HT-29 (cell line): Measurements from ENCODE around the gene CAMTA1. TPM values are rescaled to one million over a fixed set of nuclear protein-coding genes. Genes with fewer than 3 reads are reported as not detected.

Experiments
- DNase-seq: peaks from one replicate; pipeline ENCODE4 v3.0.0-alpha.2; 2015; ENCODE audit warnings: low spot score
- total RNA-seq: library from RNA; depleted of rRNA; stranded (reverse); fragments of >200 nt; shearing (Covaris generic); gene quantifications from 2 replicates; pipeline ENCODE4 v1.2.3, GENCODE V29; 2014

CAMTA1 gene
- total RNA-seq, 1 experiment from 2014 or later: 62.2 TPM

DNA sequence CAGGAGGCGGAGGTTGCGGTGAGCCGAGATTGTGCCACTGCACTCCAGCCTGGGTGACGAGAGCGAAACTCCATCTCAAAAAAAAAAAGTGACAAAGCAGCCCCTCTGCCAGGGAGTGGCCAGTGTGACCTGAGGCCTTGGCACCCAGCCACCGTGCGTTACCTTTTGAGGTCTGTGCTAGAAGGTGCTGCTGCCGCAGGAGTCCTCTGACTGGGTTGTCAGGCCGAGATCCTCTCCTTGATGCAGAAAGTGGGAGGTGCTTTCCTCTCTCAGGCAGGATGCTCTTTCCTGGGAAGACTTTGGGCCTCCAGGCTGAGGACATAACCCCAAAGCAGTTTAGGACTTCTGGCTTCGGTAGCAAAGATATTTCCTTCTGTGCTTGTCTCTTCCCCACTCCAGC, 705.3 kb downstream of the CAMTA1 start:
- DNase-seq: peak; percentile 70

DNA sequence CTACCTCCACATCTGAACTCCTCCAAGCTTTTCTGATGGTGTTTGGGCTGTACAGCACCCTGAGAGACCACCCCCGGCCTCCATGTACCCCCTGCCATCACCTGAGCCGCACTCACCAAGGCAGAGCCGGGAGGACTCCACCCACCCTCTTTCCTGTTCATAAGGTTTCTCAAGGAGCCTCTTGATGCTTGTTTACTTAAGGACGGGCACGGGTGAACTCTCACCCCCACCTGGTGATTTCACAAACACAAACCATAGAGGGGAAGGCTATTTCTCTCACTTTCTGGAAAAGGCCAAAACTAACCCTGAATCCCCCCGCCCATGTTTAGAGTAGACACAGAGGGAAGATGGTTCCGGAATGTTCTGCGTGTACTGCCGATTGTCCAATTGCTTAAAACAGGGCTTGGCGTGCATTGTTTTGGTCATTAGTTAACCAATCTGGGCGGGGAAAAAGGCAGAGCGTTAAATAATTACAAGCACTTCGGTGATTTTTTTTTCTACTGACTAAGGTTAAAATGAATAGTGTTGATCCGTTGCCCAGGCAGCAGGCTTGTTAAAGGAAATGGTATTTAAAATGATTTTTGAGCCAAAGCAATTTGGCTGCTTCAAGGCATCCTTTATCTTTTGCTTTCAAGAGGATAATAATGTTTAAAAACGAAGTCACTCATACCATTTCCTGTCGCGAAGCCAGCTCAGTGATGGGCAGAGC, 706.0 kb downstream of the CAMTA1 start:
- DNase-seq: peak; percentile 88

DNA sequence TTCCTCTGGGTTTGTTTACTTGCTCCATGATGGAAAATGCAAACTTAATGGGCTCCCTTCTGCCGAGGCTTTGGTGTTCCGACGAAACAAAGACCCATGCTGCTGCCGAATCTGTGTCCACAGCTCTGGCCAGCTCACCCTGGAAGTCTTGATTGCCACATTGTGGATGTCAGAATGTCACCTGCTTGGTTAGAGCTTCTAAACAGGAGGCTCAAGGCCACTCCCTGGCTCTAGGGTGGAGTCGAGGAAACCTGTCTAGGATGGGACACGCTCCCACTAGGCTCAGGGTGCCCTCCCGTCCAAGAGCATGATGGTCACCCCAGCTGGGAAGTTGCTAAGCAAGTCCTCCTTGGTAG, 706.5 kb downstream of the CAMTA1 start:
- peak; percentile 90 for DNase-seq

DNA sequence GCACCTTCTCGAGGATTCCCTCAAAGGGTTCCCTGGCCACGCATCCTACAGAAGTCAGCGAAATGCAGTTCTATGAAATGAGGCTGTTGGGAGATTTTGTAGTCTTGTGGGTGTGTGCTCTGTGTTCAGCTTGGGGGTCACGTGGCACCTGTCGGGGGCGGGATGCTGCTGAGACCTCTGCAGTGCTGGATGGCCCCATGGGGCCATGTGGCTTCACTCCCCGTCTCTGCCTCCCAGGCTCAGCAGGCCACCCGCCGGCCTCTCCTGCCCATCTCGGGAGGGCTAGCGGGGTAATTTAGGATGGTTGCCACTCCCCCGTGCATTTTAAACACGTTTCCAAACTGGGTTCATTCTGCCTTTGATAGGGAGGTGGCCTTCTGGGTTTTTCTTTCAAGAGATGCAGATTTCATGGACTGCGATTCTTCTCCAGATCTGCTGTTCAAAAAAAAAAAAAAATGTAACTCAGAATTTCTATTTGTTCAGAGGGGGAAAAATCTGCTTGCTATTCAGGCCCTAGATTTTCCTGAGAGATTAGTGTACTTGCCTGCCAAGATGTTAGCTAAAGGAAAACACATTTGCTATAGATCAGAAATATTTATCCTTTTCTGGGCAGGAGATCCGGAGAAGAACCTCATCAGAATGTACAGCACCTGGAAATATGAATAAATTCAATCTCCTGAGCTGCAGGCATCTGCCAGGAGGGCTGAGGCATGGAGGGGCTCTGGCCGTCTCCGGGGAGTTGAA, 708.6 kb downstream of the CAMTA1 start:
- DNase-seq: no peak

DNA sequence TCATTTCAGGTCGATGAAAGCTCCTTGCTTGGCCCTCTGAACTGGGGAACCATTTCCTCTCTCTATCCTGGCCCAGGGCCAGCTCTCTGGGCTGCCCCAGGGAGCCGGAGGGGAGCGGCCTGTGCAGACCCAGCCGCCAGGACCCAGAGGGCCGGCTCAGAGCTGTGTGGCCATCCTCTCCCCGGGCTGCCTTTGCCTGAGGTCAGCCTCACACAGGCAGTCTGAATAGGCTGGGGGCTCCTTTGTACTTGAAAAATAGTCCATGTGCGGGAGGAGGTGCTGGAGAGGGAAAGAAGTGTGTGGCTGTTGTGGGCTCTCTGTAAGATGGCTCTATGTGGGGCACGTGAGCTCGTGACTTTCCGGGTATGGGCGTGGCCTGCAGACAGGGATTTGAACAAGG, 710.7 kb downstream of the CAMTA1 start:
- DNase-seq: no peak

DNA sequence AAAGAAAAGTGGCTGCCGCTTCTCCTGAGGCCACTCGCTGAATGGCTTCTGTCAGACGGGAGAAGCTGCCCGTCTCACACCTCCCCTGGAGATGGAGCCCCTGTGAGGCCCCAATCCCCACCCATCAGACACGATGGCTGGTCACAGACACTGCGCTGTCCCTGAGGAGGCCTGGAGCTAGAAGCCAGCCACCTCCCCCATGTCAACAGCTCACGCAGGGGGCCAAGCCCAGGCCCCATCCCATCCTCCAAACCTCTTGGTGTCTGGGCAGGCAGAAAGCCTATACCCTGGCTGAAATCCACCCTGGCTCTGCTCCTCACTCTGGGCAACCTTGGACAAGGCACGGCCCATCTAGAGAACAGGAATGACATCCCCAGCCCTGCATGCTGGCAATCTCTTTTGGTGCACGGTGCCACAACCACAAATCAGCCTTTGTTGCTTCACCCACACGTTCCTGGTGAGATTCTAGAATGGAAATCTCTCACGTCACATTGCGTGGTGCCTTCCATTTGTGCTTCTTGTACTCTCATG, 711.9 kb downstream of the CAMTA1 start:
- no peak for DNase-seq

DNA sequence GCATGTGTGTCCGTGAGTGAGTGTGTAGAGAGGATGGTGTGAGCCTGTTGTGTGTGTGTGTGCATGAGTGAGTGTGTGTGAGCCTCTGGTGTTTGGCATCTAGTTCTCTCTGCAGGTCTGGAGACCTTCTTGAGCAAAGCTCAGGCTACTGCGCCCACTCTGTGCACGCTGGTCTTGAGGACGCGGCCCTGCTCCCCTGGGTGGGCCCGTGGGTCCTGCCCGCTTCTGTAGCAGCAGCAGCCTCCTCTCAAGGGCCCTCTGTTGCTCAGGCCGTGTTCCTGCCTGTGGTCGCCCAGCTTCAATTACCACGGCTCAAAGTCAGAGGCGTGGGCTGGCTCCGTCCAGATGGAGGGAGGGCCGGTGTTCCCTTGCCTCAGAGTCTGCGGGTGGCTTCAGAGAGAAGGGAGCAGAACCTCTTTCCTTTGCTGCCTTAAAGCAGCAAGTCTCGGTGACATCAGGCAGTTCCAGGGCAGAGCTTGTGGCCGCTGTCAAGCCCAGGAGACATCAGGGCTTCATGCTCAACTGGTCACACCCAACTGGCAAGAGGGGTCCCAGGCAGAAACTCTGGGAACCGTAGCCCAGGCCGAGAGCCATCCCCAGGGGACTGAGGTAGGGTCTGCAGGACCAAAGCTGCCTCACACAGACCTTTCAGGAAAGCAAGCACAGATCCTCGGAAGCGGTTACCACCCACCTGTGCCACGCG, 715.3 kb downstream of the CAMTA1 start:
- DNase-seq: no peak

DNA sequence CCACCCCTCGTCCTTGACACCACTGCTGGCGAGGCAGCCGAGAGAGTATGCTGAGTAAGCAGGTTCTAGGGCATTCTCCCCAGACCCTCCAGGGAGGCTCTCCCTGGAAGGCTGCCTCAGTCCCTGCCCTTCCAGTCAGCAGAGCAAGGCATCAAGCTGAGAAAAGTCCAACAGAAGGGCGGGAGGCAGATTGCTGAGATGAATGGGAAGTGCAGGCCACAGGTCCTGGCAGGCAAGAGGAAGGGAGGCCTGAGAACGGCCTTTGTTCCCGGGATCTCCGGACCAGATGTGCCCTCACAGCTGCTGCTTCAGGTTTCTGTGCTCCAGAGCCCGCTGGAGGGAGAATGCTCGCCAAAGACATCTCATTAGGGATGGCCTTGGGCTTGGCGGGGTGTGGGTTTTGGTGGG, 715.8 kb downstream of the CAMTA1 start:
- DNase-seq: no peak

DNA sequence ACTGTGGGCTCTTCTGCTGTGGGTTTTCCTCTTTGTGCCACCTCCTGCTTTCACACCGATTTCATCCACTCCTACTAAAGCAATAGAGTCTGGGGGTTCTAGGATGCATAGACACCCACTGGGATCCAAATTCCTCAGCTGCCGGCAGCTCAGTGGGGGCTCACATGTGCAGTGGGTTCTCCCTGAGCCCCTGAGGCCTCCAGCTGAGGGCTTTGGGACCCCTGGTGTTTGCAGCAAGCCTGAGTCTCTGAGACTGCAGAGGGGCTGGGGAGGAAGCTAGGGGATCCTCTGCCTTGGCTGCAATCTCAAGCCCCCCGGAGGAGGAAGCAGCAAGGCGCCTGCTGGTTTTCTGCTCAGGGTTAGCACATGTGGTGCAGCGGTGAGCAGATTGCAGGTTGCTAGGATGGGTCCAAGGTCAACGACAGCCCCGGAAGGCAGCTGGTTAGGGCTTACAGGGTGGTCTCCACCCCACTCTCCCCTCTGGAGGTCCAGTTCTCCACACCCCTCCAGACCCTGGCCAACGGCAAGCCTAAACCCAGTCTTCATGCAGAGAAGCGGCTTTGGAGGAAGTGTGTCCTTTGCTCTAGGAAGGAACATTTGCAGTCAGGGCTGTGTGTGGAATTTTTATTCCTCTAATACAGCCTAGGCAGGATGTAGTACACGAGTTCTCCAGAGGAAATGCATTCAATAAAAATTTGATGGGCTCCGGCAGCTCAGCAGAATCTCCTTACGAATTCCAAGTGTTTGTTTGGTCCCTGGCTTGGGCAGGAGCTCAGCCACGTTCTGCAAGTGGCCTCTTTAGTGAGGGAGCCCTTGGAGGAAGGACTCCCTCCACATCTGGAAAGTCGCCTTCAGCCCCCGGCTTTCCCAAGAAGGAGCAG, 716.7 kb downstream of the CAMTA1 start:
- DNase-seq: no peak

DNA sequence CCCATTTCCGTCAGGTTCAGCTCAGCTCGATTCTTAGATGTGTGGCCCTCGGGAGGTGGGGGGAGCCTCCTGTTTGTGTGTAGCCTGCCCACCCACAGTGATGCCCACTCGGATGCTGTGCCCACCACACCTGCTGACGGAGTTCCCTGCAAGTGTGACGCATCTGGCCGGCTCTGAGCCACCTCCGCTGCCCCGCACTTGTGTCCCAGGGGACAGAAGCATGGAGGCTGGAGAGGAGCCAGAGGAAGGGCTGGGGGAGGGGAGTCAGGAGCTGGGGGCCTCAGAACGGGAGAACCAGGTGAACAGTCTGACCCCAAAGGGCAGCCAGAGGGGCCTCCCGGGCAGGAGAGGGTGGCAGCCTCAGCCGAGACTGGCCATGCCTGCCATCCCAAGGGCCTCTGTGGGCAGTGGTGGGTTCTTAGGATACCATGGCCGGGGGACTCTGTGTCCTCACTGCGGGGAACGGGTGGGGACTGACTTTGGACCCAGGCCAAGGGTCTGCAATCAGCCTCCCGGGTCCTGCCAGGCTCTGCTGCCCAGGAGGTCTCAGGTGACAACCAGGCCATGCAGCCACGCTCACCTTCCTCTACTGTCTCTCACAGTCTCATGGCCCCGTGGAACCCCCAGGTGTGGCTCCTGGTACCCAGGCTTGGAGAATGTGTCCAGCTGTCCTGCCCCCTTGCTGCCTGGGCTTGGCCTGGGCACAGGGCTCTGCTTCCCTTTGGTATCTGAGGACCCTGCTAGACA, 718.6 kb downstream of the CAMTA1 start:
- DNase-seq: no peak

DNA sequence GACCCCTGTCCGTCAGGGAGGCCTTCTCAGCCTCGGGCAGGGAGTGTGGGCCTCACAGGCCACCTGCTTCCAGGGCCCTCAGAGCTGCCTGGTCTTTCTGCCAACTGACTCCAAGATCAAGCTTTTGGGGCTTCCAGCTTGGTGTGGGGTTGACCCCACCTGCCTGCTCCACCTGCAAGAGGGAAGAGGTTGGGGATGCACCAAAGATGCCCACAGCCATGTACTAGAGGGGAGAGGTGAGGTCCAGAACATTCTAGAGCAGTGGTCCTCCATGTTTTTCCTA, 719.1 kb downstream of the CAMTA1 start:
- no peak for DNase-seq

DNA sequence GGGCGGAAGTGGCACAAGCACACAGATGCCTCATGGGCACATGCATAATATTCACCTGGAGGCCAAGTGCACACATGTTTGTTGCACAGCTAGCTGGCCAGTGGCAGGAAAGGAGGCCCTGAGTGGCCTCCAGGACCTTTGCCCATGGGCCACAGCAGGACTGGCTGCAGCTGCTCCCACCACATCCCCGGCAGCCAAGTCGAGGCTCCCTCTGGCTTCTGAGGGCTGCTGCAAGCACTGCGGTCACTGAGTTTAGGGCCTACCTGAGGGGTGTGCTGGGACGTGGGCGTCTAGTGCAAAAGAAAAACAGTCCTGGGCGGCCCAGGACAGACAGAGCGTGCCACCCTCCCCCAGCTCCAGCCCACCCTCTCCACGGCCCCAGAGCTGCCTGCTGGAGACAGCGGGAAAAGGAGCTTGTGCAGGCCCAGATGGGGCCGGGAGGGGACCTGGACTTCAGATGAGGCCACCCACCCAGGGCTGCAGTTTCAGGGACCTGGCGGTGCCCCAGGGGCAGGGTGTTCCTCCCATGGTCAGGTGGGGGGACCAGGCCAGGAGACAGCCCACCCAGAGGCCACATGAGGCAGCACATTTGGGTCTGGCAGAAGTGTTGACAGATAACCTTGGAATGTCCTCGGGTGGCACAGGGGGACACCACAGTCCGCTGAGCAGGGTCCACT, 720.0 kb downstream of the CAMTA1 start:
- DNase-seq: no peak

DNA sequence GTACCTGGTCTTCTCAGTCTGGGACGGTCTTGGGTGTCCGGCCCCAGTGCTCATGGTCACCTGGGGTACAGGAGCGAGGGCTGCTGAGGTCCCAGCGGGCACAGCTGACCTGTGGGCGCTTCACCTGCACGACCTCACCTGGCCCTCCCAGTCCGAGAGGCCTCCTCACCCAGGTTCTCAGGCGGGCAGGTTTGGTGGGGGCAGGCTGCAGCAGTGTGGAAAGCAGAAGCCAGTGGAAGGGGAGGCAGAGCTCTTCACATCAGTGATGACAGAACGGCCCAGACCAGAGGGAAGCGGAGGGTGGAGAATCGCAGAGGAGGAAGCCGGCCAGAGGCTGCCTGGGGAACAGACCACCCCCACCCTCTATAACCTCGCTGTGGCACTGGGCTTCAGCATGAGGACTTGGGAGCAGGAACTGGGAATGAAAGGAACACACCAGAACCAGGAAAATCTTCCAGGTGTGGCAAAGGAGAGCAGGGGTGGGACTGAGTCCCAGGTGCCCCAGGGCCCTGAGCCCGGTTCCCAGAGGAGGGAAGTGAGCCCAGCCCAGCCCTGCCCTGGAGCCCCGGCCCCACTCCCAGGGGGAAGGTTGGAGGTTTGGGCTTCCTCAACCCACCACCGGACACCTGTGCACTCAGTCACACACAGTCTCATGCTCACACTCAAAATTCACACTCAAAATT, 720.7 kb downstream of the CAMTA1 start:
- no peak for DNase-seq

DNA sequence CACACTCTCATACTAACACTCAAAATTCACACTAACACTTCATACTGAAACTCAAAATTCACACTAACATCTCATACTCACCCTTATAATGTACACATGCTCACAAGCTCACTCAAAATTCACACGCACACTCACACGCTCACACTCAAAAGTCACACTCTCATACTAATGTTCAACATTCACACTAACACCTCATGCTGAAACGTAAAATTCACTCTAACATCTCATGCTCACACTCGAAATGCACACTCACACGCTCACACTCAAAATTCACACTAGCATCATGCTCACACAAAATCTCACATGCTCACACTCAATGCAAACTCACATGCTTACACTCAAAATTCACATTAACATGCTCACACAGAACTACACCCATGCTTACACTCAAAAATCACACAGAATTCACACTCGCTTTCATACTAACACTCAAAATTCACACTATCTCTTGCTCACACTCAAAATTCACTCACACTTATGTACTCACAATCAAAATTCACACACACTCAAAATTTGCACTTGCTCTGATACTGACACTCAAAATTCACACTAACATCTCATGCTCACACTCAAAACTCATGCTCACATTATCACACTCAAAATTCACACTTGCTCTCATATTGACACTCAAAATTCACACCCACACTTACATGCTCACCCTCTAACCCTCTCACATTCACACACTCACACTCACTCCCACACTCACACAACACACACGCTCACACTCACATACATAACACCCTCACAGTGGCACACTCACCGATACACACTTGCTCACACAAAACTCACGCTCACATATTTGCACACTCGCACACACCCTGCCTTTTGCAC, 721.4 kb downstream of the CAMTA1 start:
- no peak for DNase-seq

DNA sequence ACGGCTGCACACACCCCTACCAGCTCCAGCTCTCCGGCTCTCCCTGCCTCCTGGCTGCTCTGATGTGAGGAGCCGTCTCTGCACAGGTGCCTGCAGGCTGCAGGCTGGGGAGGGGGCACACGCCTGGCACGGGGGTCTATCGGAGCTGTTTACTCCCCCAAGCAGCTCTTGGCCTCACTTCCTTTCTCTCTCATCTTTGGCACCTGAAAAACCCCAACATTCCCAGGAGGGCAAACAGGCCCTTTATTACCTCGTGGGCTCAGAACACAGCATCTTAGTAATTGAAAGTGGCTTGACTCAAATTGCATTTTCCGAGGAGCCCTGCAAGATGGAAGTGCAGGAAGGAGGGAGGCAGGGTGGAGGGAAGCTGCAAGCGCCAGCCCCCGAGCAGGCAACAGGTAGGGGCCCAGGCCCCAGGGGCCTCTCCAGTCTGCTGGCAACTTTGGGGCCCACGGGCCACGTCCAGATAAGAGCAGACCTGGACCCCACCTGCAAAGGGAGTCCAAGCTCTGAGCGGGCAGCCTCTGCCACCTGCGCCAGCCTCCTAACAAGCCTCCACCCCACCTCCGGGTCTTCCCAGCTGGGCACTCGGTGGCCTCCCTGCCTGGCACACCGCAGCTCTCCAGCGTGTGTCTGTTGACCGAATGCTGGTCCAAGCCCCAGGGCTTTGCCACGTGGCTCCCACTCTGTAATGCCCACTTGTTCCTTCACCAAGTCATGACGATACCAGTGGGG, 722.2 kb downstream of the CAMTA1 start:
- DNase-seq: no peak

DNA sequence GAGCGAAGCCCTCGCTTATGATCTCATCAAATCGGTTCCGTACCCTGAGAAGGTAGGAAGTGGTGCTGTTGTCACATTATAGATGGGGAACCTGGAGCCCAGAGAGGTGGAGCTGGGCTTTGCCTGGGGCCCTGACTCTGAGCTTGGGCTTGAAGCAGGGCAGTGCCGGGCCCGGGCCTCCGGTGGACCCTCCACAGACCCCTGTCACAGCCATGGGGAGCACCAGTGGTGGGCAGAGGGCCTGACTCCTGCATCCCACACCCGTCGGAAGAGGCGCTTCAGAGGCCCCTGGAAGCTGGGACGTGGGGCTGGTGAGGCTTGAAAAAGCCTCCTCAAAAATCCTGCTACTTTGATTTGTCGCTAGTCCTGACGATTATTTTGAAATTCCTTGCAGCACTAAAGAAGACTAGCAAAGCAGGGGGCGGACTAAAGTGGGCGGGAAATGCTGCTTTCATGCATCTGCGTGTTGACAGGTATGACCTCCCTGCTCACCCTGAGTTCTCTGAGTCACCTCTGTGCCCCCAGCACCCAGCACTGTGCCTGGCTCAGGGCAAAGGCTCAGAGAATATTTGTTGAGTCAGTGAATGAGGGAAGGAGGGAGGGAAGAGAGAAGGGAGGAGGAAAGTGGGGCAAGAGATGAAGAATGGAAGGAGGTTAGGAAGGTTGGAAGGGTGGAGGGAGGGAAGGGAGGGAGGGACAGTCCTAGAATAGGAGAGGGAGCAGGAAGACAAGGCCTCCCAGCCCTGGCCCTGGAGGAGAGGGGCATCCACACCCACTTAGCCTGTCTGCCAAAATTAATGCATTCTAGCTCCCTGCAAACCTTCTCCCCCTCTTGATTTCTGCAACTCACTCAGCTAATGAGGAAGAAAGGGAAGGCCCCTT, 723.0 kb downstream of the CAMTA1 start:
- no peak for DNase-seq

DNA sequence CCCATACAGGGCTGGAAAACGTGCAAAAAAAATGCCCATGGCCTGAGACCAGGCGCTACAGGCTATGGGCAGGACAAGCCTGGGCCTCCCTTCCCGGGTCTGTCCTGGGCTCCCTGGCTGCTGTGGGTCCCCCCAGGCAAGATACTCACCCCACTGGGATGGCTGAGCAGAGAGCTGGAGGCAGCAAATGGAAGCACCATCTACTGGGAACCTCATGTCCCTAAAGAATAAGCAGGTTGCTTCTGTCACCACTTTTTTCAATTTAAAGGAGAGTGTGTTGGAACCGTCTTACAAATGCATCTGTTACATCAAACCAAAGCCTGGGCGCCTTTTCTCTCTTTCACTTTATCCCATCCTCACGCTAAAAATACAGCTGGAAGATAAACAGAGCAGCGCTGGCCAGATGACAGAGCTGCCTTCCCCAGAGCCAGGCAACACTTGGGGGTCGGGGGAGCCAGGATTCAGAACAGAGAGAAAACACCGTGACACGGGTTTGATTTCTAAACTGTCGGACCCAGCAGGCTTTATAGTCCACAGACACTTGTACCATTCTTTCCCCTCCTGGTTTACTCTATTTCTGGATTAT, 723.8 kb downstream of the CAMTA1 start:
- DNase-seq: no peak
